ENCODE measurements around the gene RPS27. TPM values are rescaled to one million over a fixed set of nuclear protein-coding genes. Genes with fewer than 3 reads are reported as not detected.

The RPS27 gene
- total and polyA plus RNA-seq, 2 of the 13 experiments (the other 11 are each of a cell fraction or from before 2014, with no cell fraction given) = 3,737 to 9,964 TPM

GRCh38 chr1:153946622-153947241 lies 43.8 kb upstream of the RPS27 start, which contains the start of gene DENND4B (continued):
- TF ChIP-seq HOXA7 (CRISPR knock-in tag; IDR thresholded peaks at IDR 0.05) (peak; percentile 45; the same call in 1 of the 2 replicates), HNF1B (CRISPR knock-in tag; IDR thresholded peaks at IDR 0.05) (peak; percentile 91), ARID5B (CRISPR knock-in tag; IDR thresholded peaks at IDR 0.05) (peak; percentile 62; the same call in 1 of the 2 replicates), ZNF800 (CRISPR knock-in tag; IDR thresholded peaks at IDR 0.05) (no peak), RFXAP (CRISPR knock-in tag; IDR thresholded peaks at IDR 0.05; ENCODE audit: borderline replicate concordance) (no peak), TOPORS (CRISPR knock-in tag; IDR thresholded peaks at IDR 0.05) (peak; percentile 21; the same call in 1 of the 2 replicates), NONO (IDR thresholded peaks at IDR 0.05) (no peak), NONO (CRISPR knock-in tag; conservative IDR thresholded peaks at IDR 0.05) (peak; percentile 64), CERS6 (CRISPR knock-in tag; IDR thresholded peaks at IDR 0.05) (no peak), ZNF207 (IDR thresholded peaks at IDR 0.05; ENCODE audit: borderline replicate concordance) (no peak), ZNF275 (CRISPR knock-in tag; IDR thresholded peaks at IDR 0.05; ENCODE audit: borderline replicate concordance) (no peak), ZNF747 (CRISPR knock-in tag; IDR thresholded peaks at IDR 0.05; ENCODE audit: borderline replicate concordance) (peak; percentile 68; the same call in 1 of the 2 replicates), ZNF710 (CRISPR knock-in tag; IDR thresholded peaks at IDR 0.05; ENCODE audit: borderline replicate concordance) (peak; percentile 32; the same call in 1 of the 2 replicates), ISX (CRISPR knock-in tag; conservative IDR thresholded peaks at IDR 0.05) (no peak), PHF21A (CRISPR knock-in tag; IDR thresholded peaks at IDR 0.05) (no peak), KDM6A (CRISPR knock-in tag; IDR thresholded peaks at IDR 0.05; ENCODE audit: low read depth) (no peak), ATM (IDR thresholded peaks at IDR 0.05; ENCODE audit: borderline replicate concordance) (no peak)
